GM12878 (cell line): ENCODE measurements around the gene SGK2. TPM values are rescaled to one million over a fixed set of nuclear protein-coding genes. Genes with fewer than 3 reads are reported as not detected.

Source experiments
- ATAC-seq: fragments of 200-7000 bp; cut with Tn5 transposase; 3 replicates; pipeline ENCODE4 v1.9.1; 2020; ENCODE audit warnings: mild to moderate bottlenecking, moderate library complexity
- BruUV-seq: library from RNA; stranded (reverse); fragments of 400-500 nt; replicated peaks from 2 replicates; lab custom pipeline; 2021; lab: Mats Ljungman, UMichigan
- CTCF ChIA-PET: fragments of 300-600 bp; sonication (Branson Sonifier 250); formaldehyde crosslinking; extraction: SDS; loops from one replicate; lab custom pipeline; 2021; ENCODE audit warnings: inconsistent platforms; lab: Yijun Ruan, JAX
- POLR2A ChIA-PET: fragments of 350-600 bp; formaldehyde crosslinking; extraction: SDS; loops from one replicate; lab custom pipeline; 2021; ENCODE audit warnings: inconsistent platforms; lab: Charles Lee
- RAD21 ChIA-PET: fragments of 300-600 bp; sonication (Branson Sonifier 250); formaldehyde crosslinking; loops from one replicate; lab custom pipeline; 2023; ENCODE audit warnings: antibody characterized with exemption; ENCODE audit not compliant: unreplicated experiment; lab: Charles Lee
- SMC1A ChIA-PET: fragments of 300-600 bp; sonication (Branson Sonifier 250); formaldehyde crosslinking; loops from one replicate; lab custom pipeline; 2023; ENCODE audit not compliant: unreplicated experiment, uncharacterized antibody; lab: Charles Lee
- DNase-seq: peaks from one replicate; pipeline ENCODE4 v3.0.0-alpha.2; 2011; ENCODE audit warnings: low read depth, low spot score
- FAIRE-seq: peaks from 3 replicates; lab custom pipeline; 2011; peaks lifted over from hg19 to GRCh38; lab: Jason Lieb, UNC
- H2AFZ ChIP-seq: 2 replicates; pipeline ENCODE4 v1.6.0; 2011; ENCODE audit warnings: low read depth, low read length, control low read depth; ENCODE audit not compliant: control insufficient read depth
- H3K27ac ChIP-seq: 2 replicates; pipeline ENCODE4 v1.5.1; 2011; ENCODE audit warnings: control low read depth; ENCODE audit not compliant: control insufficient read depth, insufficient read depth
- H3K27me3 ChIP-seq, 2 experiments: replicated peaks in 1 of 2; 2 replicates each; pipeline versions ENCODE4 v1.6.0 to v1.6.1; 2011; ENCODE audit warnings: low read length in 1 of 2; ENCODE audit not compliant: control insufficient read depth in 2 of 2, insufficient read depth in 2 of 2
- H3K36me3 ChIP-seq, 2 experiments: 2 replicates each; pipeline ENCODE4 v1.5.1; 2011; ENCODE audit warnings: low read length in 1 of 2; ENCODE audit not compliant: control insufficient read depth in 2 of 2, insufficient read depth in 2 of 2
- H3K4me1 ChIP-seq: 2 replicates; pipeline ENCODE4 v1.6.1; 2011; ENCODE audit warnings: mild to moderate bottlenecking, low read length, moderate library complexity, mixed read lengths; ENCODE audit not compliant: control insufficient read depth, insufficient read depth
- H3K4me2 ChIP-seq: 2 replicates; pipeline ENCODE4 v1.6.0; 2011; ENCODE audit warnings: control low read depth; ENCODE audit not compliant: control insufficient read depth, insufficient read depth
- H3K4me3 ChIP-seq: fragments of 200-600 bp; sonication (generic); 2 replicates; pipeline ENCODE4 v1.5.1; 2016
- H3K79me2 ChIP-seq: 2 replicates; pipeline ENCODE4 v1.6.0; 2011; ENCODE audit warnings: low read length; ENCODE audit not compliant: control insufficient read depth, insufficient read depth
- H3K9ac ChIP-seq: 2 replicates; pipeline ENCODE4 v1.8.0; 2011; ENCODE audit warnings: low read length, control low read depth, mixed read lengths; ENCODE audit not compliant: control insufficient read depth, insufficient read depth
- H3K9me3 ChIP-seq: replicated peaks from 3 replicates; pipeline ENCODE4 v1.5.1; 2011; ENCODE audit warnings: mild to moderate bottlenecking, low read length; ENCODE audit not compliant: control insufficient read depth, insufficient read depth
- H4K20me1 ChIP-seq: 2 replicates; pipeline ENCODE4 v1.6.0; 2011; ENCODE audit not compliant: control insufficient read depth, insufficient read depth
- BCL11A ChIP-seq: IDR thresholded peaks from 2 replicates; pipeline ENCODE4 v1.6.1; 2011; ENCODE audit warnings: low read depth, low read length
- BHLHE40 ChIP-seq, 2 experiments: fragments of 450-650 bp in 1 of 2; IDR thresholded peaks; 2 replicates each; pipeline ENCODE4 v1.6.1; 2011 to 2017; ENCODE audit warnings: low read depth in 2 of 2, borderline replicate concordance in 1 of 2, improper control_type of control experiment in 1 of 2, low read length in 1 of 2, mild to moderate bottlenecking in 1 of 2
- CREB1 ChIP-seq: IDR thresholded peaks from 2 replicates; pipeline ENCODE4 v1.6.1; 2012; ENCODE audit warnings: low read depth, mild to moderate bottlenecking, inconsistent platforms
- EP300 ChIP-seq, 2 experiments: fragments of 150-350 bp in 1 of 2; IDR thresholded peaks; 2 replicates each; pipeline ENCODE4 v1.6.1; 2011 to 2012; ENCODE audit warnings: low read depth in 2 of 2, low read length in 2 of 2, borderline replicate concordance in 1 of 2, improper control_type of control experiment in 1 of 2, inconsistent platforms in 1 of 2; ENCODE audit not compliant: control insufficient read depth in 1 of 2
- NBN ChIP-seq: fragments of 450-650 bp; IDR thresholded peaks from 2 replicates; pipeline ENCODE4 v1.6.1; 2016
- NFYA ChIP-seq: IDR thresholded peaks from 2 replicates; pipeline ENCODE4 v1.6.1; 2011; ENCODE audit warnings: low read depth, mild to moderate bottlenecking, low read length, improper control_type of control experiment, borderline replicate concordance
- NFYB ChIP-seq: IDR thresholded peaks from 2 replicates; pipeline ENCODE4 v1.6.1; 2011; ENCODE audit warnings: low read depth, mild to moderate bottlenecking, low read length, improper control_type of control experiment, moderate library complexity; ENCODE audit not compliant: insufficient read depth
- NR2F1 ChIP-seq: fragments of 450-650 bp; conservative IDR thresholded peaks from 2 replicates; pipeline ENCODE4 v1.6.1; 2017; ENCODE audit warnings: mild to moderate bottlenecking
- PAX5 ChIP-seq: IDR thresholded peaks from 2 replicates; pipeline ENCODE4 v1.6.1; 2011; ENCODE audit warnings: low read depth, low read length, borderline replicate concordance
- RB1 ChIP-seq: fragments of 450-650 bp; formaldehyde crosslinking; IDR thresholded peaks from 2 replicates; pipeline ENCODE4 v1.6.1; 2017; ENCODE audit warnings: mild to moderate bottlenecking, borderline replicate concordance
- RELB ChIP-seq: fragments of 450-650 bp; IDR thresholded peaks from 2 replicates; pipeline ENCODE4 v1.6.1; 2017; ENCODE audit warnings: low read depth, mild to moderate bottlenecking, moderate library complexity
- ZZZ3 ChIP-seq: IDR thresholded peaks from 2 replicates; pipeline ENCODE4 v1.6.1; 2011; ENCODE audit warnings: low read depth; ENCODE audit not compliant: control insufficient read depth, insufficient read length
- WGBS: methylation state at CpG from one replicate; pipeline ENCODE4 v1.1.6; 2016; ENCODE audit warnings: low lambda C conversion rate; ENCODE audit not compliant: insufficient replicate concordance, insufficient coverage; ENCODE audit errors: missing lambda C conversion rate; 5-methylcytosine and 5-hydroxymethylcytosine counted together
- in situ Hi-C: fragments of 300-500 bp; cut with MboI; formaldehyde crosslinking; loops from 9 replicates; pipeline ENCODE4 v1.14.3; 2018; ENCODE audit warnings: mixed read lengths
- intact Hi-C: fragments of 100-400 bp; cut with micrococcal nuclease; formaldehyde crosslinking; loops from one replicate; pipeline ENCODE4 v1.14.2; 2022; ENCODE audit not compliant: unreplicated experiment
- polyA plus RNA-seq, 11 experiments: library from polyadenylated mRNA; depleted of rRNA in 4 of 11; unstranded in 6 of 11; stranded (reverse) in 5 of 11; fragments of >200 nt; fragmentation: Nextera tagmentation in 4 of 11; fragmentation: Illumina TruSeq in 1 of 11; extraction: Ambion mirVana in 4 of 11; extraction: Trizol in 1 of 11; gene quantifications; 1 replicate in 1 of 11; 2 replicates in 10 of 11; pipeline versions ENCODE4 v1.2.1 to v1.2.3, GENCODE V29; 2011 to 2016; ENCODE audit warnings: inconsistent platforms in 2 of 11, missing spikeins in 2 of 11, low read depth in 1 of 11
- total RNA-seq, 4 experiments: library from RNA; depleted of rRNA in 3 of 4; stranded (reverse); fragments of >200 nt in 3 of 4; fragmentation: Illumina TruSeq in 1 of 4; extraction: Trizol in 1 of 4; gene quantifications; 2 replicates each; pipeline versions ENCODE4 v1.2.1 to v1.2.3, GENCODE V29; 2013 to 2021
- TF ChIP-seq, protein P1 (sequence below): fragments of 450-650 bp; IDR thresholded peaks from 2 replicates; pipeline ENCODE4 v1.6.1; 2016; ENCODE audit warnings: mild to moderate bottlenecking, moderate library complexity, borderline replicate concordance
- TF ChIP-seq, protein P2 (sequence below): IDR thresholded peaks from 2 replicates; pipeline ENCODE4 v1.6.1; 2012; ENCODE audit warnings: low read length, inconsistent platforms
- TF ChIP-seq, protein P3 (sequence below): IDR thresholded peaks from 2 replicates; pipeline ENCODE4 v1.6.1; 2012; ENCODE audit warnings: low read depth, low read length, improper control_type of control experiment

SGK2 gene
- total and polyA plus RNA-seq, 10 of the 15 experiments (the other 5 are each of a cell fraction or from before 2014, with no cell fraction given): 0.04 to 0.96 (median 0.22) TPM; not detected in 3

- TF ChIP-seq, protein P1, sequence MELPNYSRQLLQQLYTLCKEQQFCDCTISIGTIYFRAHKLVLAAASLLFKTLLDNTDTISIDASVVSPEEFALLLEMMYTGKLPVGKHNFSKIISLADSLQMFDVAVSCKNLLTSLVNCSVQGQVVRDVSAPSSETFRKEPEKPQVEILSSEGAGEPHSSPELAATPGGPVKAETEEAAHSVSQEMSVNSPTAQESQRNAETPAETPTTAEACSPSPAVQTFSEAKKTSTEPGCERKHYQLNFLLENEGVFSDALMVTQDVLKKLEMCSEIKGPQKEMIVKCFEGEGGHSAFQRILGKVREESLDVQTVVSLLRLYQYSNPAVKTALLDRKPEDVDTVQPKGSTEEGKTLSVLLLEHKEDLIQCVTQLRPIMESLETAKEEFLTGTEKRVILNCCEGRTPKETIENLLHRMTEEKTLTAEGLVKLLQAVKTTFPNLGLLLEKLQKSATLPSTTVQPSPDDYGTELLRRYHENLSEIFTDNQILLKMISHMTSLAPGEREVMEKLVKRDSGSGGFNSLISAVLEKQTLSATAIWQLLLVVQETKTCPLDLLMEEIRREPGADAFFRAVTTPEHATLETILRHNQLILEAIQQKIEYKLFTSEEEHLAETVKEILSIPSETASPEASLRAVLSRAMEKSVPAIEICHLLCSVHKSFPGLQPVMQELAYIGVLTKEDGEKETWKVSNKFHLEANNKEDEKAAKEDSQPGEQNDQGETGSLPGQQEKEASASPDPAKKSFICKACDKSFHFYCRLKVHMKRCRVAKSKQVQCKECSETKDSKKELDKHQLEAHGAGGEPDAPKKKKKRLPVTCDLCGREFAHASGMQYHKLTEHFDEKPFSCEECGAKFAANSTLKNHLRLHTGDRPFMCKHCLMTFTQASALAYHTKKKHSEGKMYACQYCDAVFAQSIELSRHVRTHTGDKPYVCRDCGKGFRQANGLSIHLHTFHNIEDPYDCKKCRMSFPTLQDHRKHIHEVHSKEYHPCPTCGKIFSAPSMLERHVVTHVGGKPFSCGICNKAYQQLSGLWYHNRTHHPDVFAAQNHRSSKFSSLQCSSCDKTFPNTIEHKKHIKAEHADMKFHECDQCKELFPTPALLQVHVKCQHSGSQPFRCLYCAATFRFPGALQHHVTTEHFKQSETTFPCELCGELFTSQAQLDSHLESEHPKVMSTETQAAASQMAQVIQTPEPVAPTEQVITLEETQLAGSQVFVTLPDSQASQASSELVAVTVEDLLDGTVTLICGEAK: no peak
- TF ChIP-seq, protein P2, sequence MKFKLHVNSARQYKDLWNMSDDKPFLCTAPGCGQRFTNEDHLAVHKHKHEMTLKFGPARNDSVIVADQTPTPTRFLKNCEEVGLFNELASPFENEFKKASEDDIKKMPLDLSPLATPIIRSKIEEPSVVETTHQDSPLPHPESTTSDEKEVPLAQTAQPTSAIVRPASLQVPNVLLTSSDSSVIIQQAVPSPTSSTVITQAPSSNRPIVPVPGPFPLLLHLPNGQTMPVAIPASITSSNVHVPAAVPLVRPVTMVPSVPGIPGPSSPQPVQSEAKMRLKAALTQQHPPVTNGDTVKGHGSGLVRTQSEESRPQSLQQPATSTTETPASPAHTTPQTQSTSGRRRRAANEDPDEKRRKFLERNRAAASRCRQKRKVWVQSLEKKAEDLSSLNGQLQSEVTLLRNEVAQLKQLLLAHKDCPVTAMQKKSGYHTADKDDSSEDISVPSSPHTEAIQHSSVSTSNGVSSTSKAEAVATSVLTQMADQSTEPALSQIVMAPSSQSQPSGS: no peak
- TF ChIP-seq BCL11A (no peak), NFYA (no peak), CREB1 (no peak), RB1 (no peak)
- TF ChIP-seq, protein P3, sequence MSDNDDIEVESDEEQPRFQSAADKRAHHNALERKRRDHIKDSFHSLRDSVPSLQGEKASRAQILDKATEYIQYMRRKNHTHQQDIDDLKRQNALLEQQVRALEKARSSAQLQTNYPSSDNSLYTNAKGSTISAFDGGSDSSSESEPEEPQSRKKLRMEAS: no peak
Measured at GRCh38 chr20:43541214-43541613, 17.6 kb upstream of the SGK2 start (continued).

DNA sequence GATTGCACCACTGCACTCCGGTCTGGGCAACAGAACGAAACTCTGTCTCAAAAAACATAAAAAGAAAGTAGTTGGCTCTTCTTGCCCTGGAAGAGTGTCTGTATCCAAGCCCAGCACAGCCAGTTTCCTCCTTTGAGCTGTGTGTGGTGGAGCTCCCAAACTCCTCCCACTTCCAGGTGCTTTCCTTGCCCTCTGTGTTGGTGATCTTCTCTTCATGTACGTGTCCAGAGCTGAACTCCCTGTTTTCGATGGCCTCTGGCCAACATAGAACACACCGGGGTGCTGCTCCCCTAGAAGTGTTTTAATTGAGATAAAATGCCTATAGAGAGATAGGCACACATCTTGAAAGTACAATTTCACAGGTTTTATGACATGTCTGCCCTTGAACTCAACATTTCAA, 16.7 kb upstream of the SGK2 start:
- H3K4me2 ChIP-seq: no peak overlapping the region
- no peaks in the 10 kb centered on the region for H4K20me1 ChIP-seq
- no peaks in the 10 kb centered on the region for H3K79me2 ChIP-seq
- ChIA-PET SMC1A (interaction anchor here (0.6 to 1.9 kb wide), 3 partner anchors 32 to 150 kb away, joined by 3 to 5 read pairs (median 4); no protein-coding TSS in a partner anchor), POLR2A (no interaction called here), CTCF (no interaction called here), RAD21 (no interaction called here)
- 83% methylated on average over 5 of the region's 5 CpGs for WGBS
- no peak for ATAC-seq
- no peak overlapping the region for H3K9ac ChIP-seq
- H3K9me3 ChIP-seq: no peaks in the 10 kb centered on the region
- H3K36me3 ChIP-seq: no peaks in the 10 kb centered on the region; a peak in 1 of 4 replicates
- DNase-seq: no peak
- no peak overlapping the region for H3K27ac ChIP-seq
- no peak overlapping the region for H3K4me3 ChIP-seq
- no peak for FAIRE-seq
- BruUV-seq: no TSS peak
- H3K4me1 ChIP-seq: no peaks in the 10 kb centered on the region
- no peak overlapping the region for H2AFZ ChIP-seq
- H3K27me3 ChIP-seq: no peaks in the 10 kb centered on the region; a peak in 1 of 4 replicates
- in situ Hi-C loops (no loop called here), intact Hi-C loops (no loop called here)
- no peak for TF ChIP-seq NR2F1
- no peak for TF ChIP-seq RELB
- TF ChIP-seq PAX5: no peak
- TF ChIP-seq EP300 (IDR thresholded peaks at IDR 0.05; ENCODE audit: borderline replicate concordance in 1 of 2, control insufficient read depth in 1 of 2, low read depth in 2 of 2, low read length in 2 of 2): no peak
- no peak for TF ChIP-seq BHLHE40 (IDR thresholded peaks at IDR 0.05; ENCODE audit: borderline replicate concordance in 1 of 2, low read depth in 2 of 2, low read length in 1 of 2)
- TF ChIP-seq ZZZ3: no peak
- TF ChIP-seq NFYA: no peak
- TF ChIP-seq NBN: no peak
- TF ChIP-seq NFYB: no peak
